ENCODE data around the gene PIP5K1B.

DNA sequence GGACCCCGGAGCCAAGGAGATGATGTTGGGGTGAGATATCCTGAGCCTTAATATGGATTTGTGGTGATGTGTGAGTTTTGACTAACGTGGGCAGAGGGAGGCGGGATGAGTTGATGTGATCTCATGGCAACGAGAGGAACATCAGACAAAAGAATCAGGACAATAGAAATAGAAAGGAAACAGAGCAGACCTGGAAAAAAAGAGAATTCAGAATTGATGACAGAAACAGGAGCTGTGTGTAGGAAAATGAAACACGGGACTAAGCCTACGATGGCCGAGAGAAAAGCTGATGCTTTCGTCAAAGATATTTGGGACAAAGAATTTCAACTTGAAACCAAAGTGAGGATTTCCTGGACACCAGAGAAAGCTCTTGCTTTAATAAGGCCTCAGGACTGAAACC is 298.0 kb downstream of the PIP5K1B start:
- TF ChIP-seq YY1 (IDR thresholded peaks at IDR 0.05; ENCODE audit: insufficient read depth, insufficient read length) (no peak), SUZ12 (IDR thresholded peaks at IDR 0.05; ENCODE audit: extremely low read depth, insufficient read depth, insufficient read length) (no peak)

All from NT2/D1 (cell line).